ENCODE measurements around the gene CYSLTR2. TPM values are rescaled to one million over a fixed set of nuclear protein-coding genes. Genes with fewer than 3 reads are reported as not detected.

CYSLTR2 gene
- total RNA-seq, 2 donors from 2014 or later = 4.1 to 6.3 TPM

- Histone ChIP-seq H3K27ac (peak overlapping the region; percentile 44 to 55), H3K4me1 (peaks cover 0 to 12% of the 10 kb centered on the region in 2 donors), H3K27me3 (no peaks in the 10 kb centered on the region), H3K9me3 (no peaks in the 10 kb centered on the region), H3K36me3 (no peaks in the 10 kb centered on the region), H3K4me3 (no peak overlapping the region)
- no peak for DNase-seq (ENCODE audit: low spot score)
- TF ChIP-seq CTCF (IDR thresholded peaks at IDR 0.05) = no peak
Measured at GRCh38 chr13:48652851-48653471, 768 bp upstream of the CYSLTR2 start.

- TF ChIP-seq CTCF (IDR thresholded peaks at IDR 0.05) = no peak
- H3K4me1 ChIP-seq = peaks cover 0 to 12% of the 10 kb centered on the region in 2 donors
- no peaks in the 10 kb centered on the region for H3K9me3 ChIP-seq
- peak overlapping the region in 1 of 2 donors; percentile 26 for H3K4me3 ChIP-seq
- no peaks in the 10 kb centered on the region for H3K27me3 ChIP-seq
- DNase-seq (ENCODE audit: low spot score) = no peak
- peak overlapping the region; percentile 44 to 55 for H3K27ac ChIP-seq
- H3K36me3 ChIP-seq = no peaks in the 10 kb centered on the region
Measured at GRCh38 chr13:48654511-48654910, 782 bp downstream of the CYSLTR2 start.

DNA sequence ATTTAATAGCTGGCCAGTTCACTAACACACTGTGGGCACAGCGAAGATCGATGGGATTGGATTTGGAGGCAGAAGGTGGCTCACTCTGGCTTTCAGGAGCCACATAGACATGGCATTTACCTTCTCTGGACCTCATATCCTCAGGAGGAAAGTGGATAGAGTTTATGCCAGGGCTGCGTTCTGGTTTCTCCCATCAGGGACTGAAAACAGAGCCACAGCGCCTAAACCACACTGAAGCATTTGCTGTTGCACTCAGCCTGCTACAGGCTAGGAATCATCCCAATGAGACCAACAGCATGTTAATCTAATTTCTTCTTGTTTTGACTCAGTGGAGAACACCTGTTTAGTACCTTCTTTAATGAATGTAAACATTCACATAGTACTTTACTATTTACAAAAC, 1.6 kb downstream of the CYSLTR2 start:
- no peaks in the 10 kb centered on the region for H3K36me3 ChIP-seq
- H3K9me3 ChIP-seq = no peaks in the 10 kb centered on the region
- peak overlapping the region in 1 of 2 donors; percentile 28 for H3K4me3 ChIP-seq
- H3K27ac ChIP-seq = peak overlapping the region; percentile 44 to 47
- H3K27me3 ChIP-seq = no peaks in the 10 kb centered on the region
- TF ChIP-seq CTCF (IDR thresholded peaks at IDR 0.05) = no peak
- peaks cover 0 to 16% of the 10 kb centered on the region in 2 donors for H3K4me1 ChIP-seq
- DNase-seq (ENCODE audit: low spot score) = no peak

- Histone ChIP-seq H3K27me3 (no peaks in the 10 kb centered on the region), H3K27ac (peak overlapping the region in 1 of 2 donors; percentile 23), H3K4me1 (peaks cover 0 to 29% of the 10 kb centered on the region in 2 donors), H3K9me3 (no peaks in the 10 kb centered on the region), H3K36me3 (no peaks in the 10 kb centered on the region), H3K4me3 (no peak overlapping the region)
- DNase-seq (ENCODE audit: low spot score) = no peak
- no peak for TF ChIP-seq CTCF (IDR thresholded peaks at IDR 0.05)
Measured at GRCh38 chr13:48656608-48657007, 2.9 kb downstream of the CYSLTR2 start.

- no peak for TF ChIP-seq CTCF (IDR thresholded peaks at IDR 0.05)
- Histone ChIP-seq H3K36me3 (no peaks in the 10 kb centered on the region), H3K27ac (peak overlapping the region; percentile 39 to 51), H3K4me3 (no peak overlapping the region), H3K4me1 (peaks cover 0 to 21% of the 10 kb centered on the region in 2 donors), H3K27me3 (no peaks in the 10 kb centered on the region), H3K9me3 (peaks cover 0 to 8% of the 10 kb centered on the region in 2 donors)
- no peak for DNase-seq (ENCODE audit: low spot score)
Measured at GRCh38 chr13:48660361-48661076, 6.8 kb downstream of the CYSLTR2 start.

All from right atrium auricular region (tissue), 2 donors.